ENCODE data around the gene METRNL.
"Not testable (repeated sequence)": the region's sequence is repeated elsewhere in the genome, so short reads cannot be mapped to it uniquely, and the experiment has no call there.

The METRNL gene

GRCh38 chr17:83064732-83065659 is 14.4 kb upstream of the METRNL start:
- Histone ChIP-seq H3K79me2 (ENCODE audit: insufficient read depth, low read length) (no peaks in the 10 kb centered on the region), H3K36me3 (ENCODE audit: low read length) (no peaks in the 10 kb centered on the region), H3K9me2 (replicated peaks; ENCODE audit: insufficient read depth, low read length) (no peaks in the 10 kb centered on the region), H3K27ac (ENCODE audit: low read depth, low read length) (no peak overlapping the region), H2AFZ (ENCODE audit: low read depth, low read length, severe bottlenecking) (no peak overlapping the region), H3K9ac (ENCODE audit: low read length) (no peak overlapping the region), H3F3A (ENCODE audit: insufficient read depth) (no peaks in the 10 kb centered on the region), H4K20me1 (ENCODE audit: low read depth, low read length) (no peaks in the 10 kb centered on the region), H3K27me3 (ENCODE audit: low read length) (no peaks in the 10 kb centered on the region), H3K4me2 (ENCODE audit: low read depth, low read length, poor library complexity, severe bottlenecking) (no peak overlapping the region), H3K4me3 (ENCODE audit: insufficient read depth, low read length, poor library complexity, severe bottlenecking) (no peak overlapping the region), H3K9me3 (ENCODE audit: insufficient read depth, low read length) (no peaks in the 10 kb centered on the region)
- TF ChIP-seq EZH2phosphoT487 (conservative IDR thresholded peaks at IDR 0.05; ENCODE audit: low read length) (no peak), CTCF (IDR thresholded peaks at IDR 0.05; ENCODE audit: insufficient read depth, low read length, poor library complexity, severe bottlenecking) (no peak)

- Histone ChIP-seq H4K20me1 (ENCODE audit: low read depth, low read length) (no peaks in the 10 kb centered on the region), H3K36me3 (ENCODE audit: low read length) (no peaks in the 10 kb centered on the region), H3K27me3 (ENCODE audit: low read length) (no peaks in the 10 kb centered on the region), H2AFZ (ENCODE audit: low read depth, low read length, severe bottlenecking) (no peak overlapping the region), H3F3A (ENCODE audit: insufficient read depth) (no peaks in the 10 kb centered on the region), H3K27ac (ENCODE audit: low read depth, low read length) (no peak overlapping the region), H3K9me2 (replicated peaks; ENCODE audit: insufficient read depth, low read length) (no peaks in the 10 kb centered on the region), H3K79me2 (ENCODE audit: insufficient read depth, low read length) (no peaks in the 10 kb centered on the region), H3K9me3 (ENCODE audit: insufficient read depth, low read length) (no peaks in the 10 kb centered on the region), H3K4me3 (ENCODE audit: insufficient read depth, low read length, poor library complexity, severe bottlenecking) (no peak overlapping the region), H3K4me2 (ENCODE audit: low read depth, low read length, poor library complexity, severe bottlenecking) (no peak overlapping the region), H3K9ac (ENCODE audit: low read length) (no peak overlapping the region)
- TF ChIP-seq EZH2phosphoT487 (conservative IDR thresholded peaks at IDR 0.05; ENCODE audit: low read length) (no peak), CTCF (IDR thresholded peaks at IDR 0.05; ENCODE audit: insufficient read depth, low read length, poor library complexity, severe bottlenecking) (no peak)
These were observed 13.5 kb upstream of the METRNL start for GRCh38 chr17:83065660-83066542.

- not testable (repeated sequence) for H4K20me1 ChIP-seq (ENCODE audit: low read depth, low read length); H3K36me3 ChIP-seq (ENCODE audit: low read length)
These were observed 12.9 kb upstream of the METRNL start for GRCh38 chr17:83066543-83066890.

More at GRCh38 chr17:83066543-83066890, 12.9 kb upstream of the METRNL start:
- not testable (repeated sequence) for H3K9me3 ChIP-seq (ENCODE audit: insufficient read depth, low read length); H3K27ac ChIP-seq (ENCODE audit: low read depth, low read length); H3K9ac ChIP-seq (ENCODE audit: low read length); H2AFZ ChIP-seq (ENCODE audit: low read depth, low read length, severe bottlenecking); H3K4me3 ChIP-seq (ENCODE audit: insufficient read depth, low read length, poor library complexity, severe bottlenecking); H3K9me2 ChIP-seq (replicated peaks; ENCODE audit: insufficient read depth, low read length); H3K79me2 ChIP-seq (ENCODE audit: insufficient read depth, low read length); H3K4me2 ChIP-seq (ENCODE audit: low read depth, low read length, poor library complexity, severe bottlenecking); H3K27me3 ChIP-seq (ENCODE audit: low read length); H3F3A ChIP-seq (ENCODE audit: insufficient read depth)

All from SU-DHL-6 (cell line).